22Rv1 (cell line): ENCODE measurements around the gene COQ7.
A peak's percentile ranks its signal among the peaks of the same experiment; 100 is the strongest.

Experiments
- H3K27ac ChIP-seq: fragments of 450-650 bp; 2 replicates; pipeline ENCODE4 v1.5.1; 2017
- ZFX ChIP-seq: fragments of 450-650 bp; IDR thresholded peaks from 2 replicates; pipeline ENCODE4 v1.6.1; 2017; ENCODE audit warnings: antibody characterized with exemption, borderline replicate concordance
- TF ChIP-seq, protein P1 (sequence below): fragments of 450-650 bp; IDR thresholded peaks from 2 replicates; pipeline ENCODE4 v1.5.1; 2017; ENCODE audit warnings: mild to moderate bottlenecking

The COQ7 gene

GRCh38 chr16:19073344-19073743, 5.9 kb downstream of the COQ7 start:
- TF ChIP-seq ZFX: no peak
- TF ChIP-seq, protein P1, sequence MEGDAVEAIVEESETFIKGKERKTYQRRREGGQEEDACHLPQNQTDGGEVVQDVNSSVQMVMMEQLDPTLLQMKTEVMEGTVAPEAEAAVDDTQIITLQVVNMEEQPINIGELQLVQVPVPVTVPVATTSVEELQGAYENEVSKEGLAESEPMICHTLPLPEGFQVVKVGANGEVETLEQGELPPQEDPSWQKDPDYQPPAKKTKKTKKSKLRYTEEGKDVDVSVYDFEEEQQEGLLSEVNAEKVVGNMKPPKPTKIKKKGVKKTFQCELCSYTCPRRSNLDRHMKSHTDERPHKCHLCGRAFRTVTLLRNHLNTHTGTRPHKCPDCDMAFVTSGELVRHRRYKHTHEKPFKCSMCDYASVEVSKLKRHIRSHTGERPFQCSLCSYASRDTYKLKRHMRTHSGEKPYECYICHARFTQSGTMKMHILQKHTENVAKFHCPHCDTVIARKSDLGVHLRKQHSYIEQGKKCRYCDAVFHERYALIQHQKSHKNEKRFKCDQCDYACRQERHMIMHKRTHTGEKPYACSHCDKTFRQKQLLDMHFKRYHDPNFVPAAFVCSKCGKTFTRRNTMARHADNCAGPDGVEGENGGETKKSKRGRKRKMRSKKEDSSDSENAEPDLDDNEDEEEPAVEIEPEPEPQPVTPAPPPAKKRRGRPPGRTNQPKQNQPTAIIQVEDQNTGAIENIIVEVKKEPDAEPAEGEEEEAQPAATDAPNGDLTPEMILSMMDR: no peak
- H3K27ac ChIP-seq: no peak overlapping the region

GRCh38 chr16:19073863-19074262, 6.4 kb downstream of the COQ7 start:
- TF ChIP-seq ZFX: no peak
- TF ChIP-seq, protein P1: no peak
- no peak overlapping the region for H3K27ac ChIP-seq

- peak overlapping the region; percentile 71; the same call in 1 of the 2 replicates for H3K27ac ChIP-seq
- no peak for TF ChIP-seq ZFX
- TF ChIP-seq, protein P1: no peak
Observed at GRCh38 chr16:19075511-19075910, 8.1 kb downstream of the COQ7 start.

DNA sequence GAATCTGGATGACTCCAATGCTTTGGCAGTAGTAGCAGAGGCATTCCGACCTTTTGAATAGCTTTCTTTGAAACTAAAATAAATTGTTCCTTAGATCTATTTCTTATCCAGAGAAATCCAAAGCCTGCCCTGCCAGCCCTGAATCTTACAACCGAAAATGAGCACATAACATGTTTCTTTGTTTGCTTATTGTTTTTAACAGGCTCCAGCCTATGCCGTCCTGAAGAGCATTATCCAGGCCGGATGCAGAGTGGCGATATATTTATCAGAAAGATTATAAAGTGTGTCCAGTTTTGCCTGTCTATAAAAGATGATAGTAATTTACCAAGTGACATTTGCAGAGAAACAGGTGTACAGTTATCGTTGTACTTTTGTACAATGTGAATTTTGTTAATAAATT, 10.5 kb downstream of the COQ7 start:
- TF ChIP-seq ZFX: no peak
- TF ChIP-seq, protein P1: no peak
- H3K27ac ChIP-seq: peak overlapping the region; percentile 71

DNA sequence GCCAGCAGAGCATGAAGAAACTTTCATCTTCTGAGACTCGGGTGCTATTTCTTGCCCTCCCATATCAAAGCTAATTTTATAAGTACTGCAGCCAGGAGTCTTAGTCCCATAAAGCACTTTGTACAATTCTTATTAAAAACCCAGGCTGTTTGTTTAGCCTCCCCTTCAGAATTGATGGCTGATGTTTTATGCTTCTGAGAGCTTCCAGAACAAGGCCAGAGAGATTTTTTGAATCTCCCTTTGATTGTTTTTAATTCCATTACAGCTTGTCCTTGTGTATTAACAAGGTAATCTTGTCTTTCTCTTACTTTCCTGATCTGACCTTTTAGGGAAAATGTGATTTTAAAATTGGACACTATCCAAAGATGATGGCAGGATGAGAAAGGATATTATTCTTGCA, 16.3 kb downstream of the COQ7 start:
- no peak overlapping the region for H3K27ac ChIP-seq
- TF ChIP-seq, protein P1: no peak
- TF ChIP-seq ZFX: no peak

DNA sequence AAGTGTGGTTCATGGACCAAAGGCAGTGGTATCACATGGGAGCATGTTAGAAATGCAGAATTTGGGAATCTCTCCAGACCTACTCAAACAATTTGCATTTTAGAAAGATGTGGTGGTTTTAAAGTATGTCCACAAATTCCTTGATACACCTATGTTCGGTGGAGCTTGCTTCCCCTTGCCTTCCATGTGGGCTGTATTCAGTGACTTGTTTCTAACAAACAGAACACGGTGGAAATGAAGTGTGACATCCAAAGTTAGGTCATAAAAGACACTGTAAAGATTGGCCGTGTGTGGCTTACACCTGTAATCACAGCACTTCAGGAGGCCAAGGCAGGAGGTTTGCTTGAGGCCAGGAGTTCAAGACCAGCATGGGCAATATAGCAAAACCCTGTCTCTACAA, 16.7 kb downstream of the COQ7 start:
- no peak for TF ChIP-seq ZFX
- TF ChIP-seq, protein P1: no peak

DNA sequence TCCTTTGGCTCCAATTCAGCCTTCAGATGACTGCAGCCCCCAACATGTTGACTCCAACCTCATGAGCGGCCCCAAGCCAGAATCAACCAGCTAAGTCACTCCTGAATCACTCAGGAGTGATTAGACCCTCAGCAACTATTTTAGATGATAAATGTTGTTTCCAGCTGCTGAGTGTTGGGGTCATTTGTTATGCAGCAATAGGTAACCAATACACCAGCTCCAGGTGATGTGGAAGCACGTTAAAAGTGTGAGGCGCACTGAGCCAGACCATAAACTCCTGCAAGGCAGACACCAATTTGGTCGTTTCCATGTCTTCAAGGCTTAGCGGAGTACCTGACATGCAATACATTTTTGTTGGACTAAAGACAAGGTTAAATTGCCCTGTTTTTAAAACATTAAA, 17.5 kb downstream of the COQ7 start:
- no peak for TF ChIP-seq ZFX
- TF ChIP-seq, protein P1: no peak

More for the DNA sequence above, 16.7 kb downstream of the COQ7 start:
- no peak overlapping the region for H3K27ac ChIP-seq

More for the DNA sequence above, 17.5 kb downstream of the COQ7 start:
- H3K27ac ChIP-seq: no peak overlapping the region
